ENCODE measurements around the gene SOX21.
"Not testable (repeated sequence)": the region's sequence is repeated elsewhere in the genome, so short reads cannot be mapped to it uniquely, and the experiment has no call there.

SOX21 gene

DNA sequence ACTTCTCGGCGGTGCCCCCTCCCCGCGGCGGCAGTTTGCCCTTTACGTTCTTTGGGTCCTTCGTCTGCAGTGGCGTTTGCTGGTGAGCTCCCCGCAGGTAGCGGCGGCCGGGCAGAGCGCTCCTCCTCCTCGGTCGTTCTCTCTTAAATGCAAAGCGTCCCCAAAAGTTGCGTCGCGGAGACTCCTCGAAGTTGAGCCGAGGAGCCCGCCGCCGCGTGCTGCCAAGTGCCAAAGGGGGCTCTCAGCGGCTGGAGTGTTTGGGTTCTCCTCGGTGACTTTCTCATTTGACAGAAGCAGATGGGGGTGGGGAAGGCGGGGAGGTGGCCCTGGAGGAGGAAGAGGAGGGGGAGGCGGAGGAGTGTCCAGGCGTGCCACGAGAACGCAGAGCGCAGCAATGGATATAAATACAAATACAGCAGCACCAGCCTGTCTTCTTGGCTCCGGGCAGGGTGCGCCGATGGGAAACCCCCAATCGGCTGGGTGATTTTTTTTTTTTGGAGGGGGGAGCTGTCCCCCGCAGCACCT is at the start of gene SOX21:
TSS of gene SOX21 (minus strand) at position 259 of the 525 bp plus-strand sequence. CDS start 496 bp downstream, outside the sequence.
- DNase-seq (ENCODE audit: low read depth in 2 of 3, low spot score in 2 of 3), result no peak

DNA sequence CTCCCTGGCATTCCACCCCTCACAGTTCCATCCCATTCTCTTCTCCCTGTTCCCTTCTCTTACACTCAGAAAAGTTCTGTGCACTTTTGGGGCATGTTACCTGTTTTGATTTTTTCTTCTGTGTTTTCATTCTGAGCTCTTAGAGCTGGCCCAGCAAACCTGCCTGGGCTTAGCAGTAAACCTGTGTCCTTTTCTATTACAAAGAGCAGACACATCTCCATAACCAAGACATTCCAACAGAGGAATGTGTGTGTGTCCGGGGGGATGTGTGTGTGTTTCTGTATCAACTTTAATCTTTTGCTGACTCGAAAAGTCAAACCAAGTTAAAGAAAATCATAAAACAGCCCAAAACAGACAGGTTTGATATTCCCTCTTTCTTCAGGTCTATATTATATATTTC is 49.1 kb upstream of the SOX21 start:
- no peak for DNase-seq (ENCODE audit: low read depth in 2 of 3, low spot score in 2 of 3)

DNA sequence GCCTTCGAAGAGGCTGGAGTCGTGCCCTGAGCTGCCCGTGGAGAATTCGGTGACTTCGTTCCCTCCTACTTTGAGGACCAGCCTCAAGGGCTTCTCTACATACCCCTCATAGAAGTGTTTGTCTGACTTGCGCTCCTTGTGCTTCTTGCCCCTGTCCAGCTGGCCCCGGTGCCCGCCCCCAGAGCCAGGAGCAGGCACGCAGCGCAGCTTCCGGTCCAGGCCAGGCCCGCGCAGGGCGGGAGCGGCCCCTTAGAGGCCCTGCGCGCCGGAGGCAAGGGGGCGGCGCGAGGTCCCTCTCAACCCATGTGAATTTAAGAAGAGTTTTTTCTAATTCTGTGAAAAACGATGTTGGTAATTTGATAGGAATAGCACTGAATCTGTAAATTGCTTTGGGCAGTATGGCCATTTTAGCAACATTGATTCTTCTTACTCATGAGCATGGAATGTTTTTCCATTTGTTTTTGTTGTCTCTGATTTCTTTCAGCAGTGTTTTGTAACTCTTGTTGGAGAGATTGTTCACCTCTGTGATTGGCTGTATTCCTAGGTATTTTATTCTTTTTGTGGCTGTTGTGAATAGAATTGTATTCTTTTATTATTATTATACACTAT is 46.9 kb upstream of the SOX21 start:
- no peak for DNase-seq (ENCODE audit: low read depth in 2 of 3, low spot score in 2 of 3)

DNA sequence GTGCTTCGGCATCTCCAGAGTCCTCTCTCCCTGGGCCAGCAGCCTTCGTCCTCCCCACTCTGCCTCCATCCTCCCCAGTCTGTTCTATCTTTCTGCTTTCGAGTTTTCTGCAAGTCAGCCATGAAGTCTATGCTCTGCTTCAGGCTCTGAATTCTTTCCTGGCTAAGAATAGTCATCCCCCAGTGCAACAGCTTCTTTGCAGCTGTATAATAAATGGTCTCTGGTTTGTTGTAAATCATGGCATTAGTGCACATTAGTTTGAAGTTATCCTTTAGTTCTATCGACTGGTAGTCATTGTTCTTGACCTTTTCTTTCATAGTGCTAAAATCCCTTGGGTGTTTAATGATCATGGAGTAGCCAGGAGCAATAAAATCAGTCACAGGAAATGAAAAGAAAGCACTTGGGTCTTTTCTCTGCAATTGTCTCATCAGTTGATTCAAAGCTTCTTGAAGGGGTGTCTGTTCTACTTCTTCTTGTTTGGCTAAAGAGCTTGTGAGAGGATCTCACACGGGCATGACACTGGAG is 46.2 kb upstream of the SOX21 start:
- DNase-seq (ENCODE audit: low read depth in 2 of 3, low spot score in 2 of 3), result no peak

DNA sequence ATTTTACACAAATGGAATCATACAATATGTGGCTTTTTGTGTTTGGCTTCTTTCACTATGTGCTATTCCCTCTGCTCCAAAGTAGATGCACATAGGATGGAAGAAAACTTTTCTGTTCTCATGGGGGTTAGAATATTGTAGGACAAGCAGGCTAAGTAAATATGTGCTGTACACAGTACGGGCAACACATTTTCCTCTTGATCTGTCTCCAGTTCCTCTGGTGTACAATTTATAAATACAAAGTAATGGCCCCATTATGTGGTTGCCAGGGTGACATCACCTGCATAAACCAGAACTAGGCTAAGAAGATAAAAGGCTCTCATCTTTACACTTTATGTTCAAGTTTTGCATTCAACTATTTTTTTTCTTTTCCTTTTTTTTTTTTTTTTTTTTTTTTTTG is 41.0 kb upstream of the SOX21 start:
- no peak for DNase-seq (ENCODE audit: low read depth in 2 of 3, low spot score in 2 of 3)

DNA sequence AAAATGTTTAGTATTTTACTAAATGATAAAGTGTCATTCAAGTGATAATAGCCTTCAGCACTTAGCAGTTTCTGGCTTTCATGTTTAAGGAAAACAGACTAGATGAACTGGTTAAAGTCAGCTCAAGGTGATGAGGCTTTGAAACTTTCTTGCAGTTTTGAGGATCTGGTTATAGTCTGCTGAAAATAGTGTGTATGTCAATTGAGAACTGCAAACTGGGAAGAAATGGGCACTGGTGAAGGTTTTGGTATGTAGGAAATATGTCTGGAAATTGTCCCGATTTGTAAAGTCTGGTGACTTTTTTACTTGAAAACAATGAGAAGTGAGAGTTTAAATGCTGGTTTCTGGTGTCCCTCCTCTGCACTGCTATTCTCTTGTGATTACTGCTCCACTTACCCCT is 36.8 kb upstream of the SOX21 start:
- DNase-seq (ENCODE audit: low read depth in 2 of 3, low spot score in 2 of 3), result no peak

DNA sequence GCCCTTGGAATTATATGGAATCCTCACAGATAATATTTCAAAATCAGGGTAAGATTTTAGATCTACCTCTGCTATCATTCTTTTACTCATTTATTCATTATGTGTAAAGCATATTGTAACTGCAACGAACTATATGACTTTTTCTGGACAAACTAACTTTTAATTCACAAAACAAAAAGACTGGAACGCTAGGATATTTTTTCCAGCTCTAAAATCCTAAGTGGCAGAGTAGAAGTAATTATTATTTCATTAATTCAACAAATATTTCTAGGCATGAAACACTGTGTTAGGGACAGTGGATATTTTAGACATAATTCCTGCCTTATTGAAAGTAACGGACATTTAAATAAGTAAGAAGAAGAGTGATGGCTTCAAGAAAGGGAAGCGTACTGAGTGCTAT is 26.9 kb upstream of the SOX21 start:
- DNase-seq (ENCODE audit: low read depth in 2 of 3, low spot score in 2 of 3), result no peak

DNA sequence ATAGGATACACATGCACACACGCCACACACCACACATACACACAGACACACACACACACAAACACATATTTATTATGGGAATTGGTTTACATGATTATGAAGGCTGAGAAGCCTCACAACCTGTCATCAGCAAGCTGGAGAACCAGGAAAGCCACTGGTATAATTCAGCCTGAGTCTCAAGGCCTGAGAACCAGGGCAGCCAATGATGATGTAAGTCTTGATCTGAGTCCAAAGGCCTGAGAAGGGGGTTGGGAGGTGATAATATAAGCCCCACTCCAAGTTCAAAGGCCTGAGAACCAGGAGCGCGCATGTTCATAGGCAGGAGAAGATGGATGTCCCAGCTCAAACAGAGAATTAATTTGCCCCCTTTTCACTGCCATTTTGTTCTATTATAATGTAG is 18.7 kb upstream of the SOX21 start:
- DNase-seq (ENCODE audit: low read depth in 2 of 3, low spot score in 2 of 3), result no peak

DNA sequence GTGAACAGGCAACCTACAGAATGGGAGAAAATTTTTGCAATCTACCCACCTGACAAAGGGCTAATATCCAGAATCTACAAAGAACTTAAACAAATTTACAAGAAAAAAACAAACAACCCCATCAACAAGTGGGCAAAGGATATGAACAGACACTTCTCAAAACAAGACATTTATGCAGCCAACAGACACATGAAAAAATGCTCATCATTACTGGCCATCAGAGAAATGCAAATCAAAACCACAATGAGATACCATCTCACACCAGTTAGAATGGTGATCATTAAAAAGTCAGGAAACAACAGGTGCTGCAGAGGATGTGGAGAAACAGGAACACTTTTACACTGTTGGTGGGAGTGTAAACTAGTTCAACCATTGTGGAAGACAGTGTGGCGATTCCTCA is 17.6 kb upstream of the SOX21 start:
- DNase-seq (ENCODE audit: low read depth in 2 of 3, low spot score in 2 of 3), result not testable (repeated sequence)

DNA sequence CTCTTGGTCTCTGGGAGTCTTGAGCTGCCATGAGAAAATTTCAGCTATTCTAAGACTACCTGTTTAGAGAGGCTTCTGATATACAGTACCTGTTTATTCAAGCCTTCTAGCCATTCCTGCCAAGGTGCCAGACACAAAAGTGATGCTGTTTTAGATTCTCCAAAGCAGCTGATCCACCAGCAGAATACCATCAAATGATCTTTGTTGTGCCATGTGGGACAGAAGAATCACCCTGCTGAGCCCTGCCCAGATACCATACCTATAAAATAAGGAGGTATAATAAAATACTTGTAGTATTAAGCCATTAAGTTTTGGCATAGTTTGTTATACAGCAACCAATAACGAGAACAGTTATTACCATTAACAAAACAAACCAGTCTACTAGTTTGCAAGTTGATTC is 14.1 kb upstream of the SOX21 start:
- no peak for DNase-seq (ENCODE audit: low read depth in 2 of 3, low spot score in 2 of 3)

DNA sequence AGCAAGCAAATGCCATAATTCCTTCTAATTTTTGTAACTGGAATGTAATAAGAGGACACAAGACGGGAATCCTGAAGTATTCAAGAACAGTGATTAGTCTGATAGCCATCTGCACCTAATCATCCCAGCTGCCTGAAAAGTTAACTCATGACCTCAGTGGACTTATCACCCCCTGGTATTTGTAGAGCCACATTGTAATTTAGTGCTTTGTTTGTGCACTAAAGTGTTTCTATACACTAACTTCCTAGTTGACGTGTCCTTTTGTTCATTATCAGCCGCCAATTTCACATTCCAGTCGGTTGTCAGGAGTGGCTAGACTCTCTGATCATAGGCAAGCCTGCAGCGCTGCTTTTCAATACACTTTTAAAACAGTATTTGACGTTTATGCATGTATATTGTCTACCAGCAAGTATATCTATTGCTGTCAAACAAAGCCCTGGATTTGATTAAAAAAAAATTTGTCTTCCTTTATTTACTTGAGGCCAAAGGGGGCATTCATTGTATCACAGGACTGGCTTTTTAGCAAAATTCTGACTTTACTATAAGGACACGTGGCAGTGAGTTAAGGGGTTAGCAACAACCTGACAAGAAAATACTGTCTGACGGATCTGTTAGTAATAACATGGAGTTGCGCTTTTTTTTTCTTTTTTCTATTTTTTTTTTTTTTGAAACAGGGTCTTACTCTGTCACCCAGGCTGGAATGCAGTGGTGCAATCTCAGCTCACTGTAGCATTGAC is 10.4 kb upstream of the SOX21 start:
- no peak for DNase-seq (ENCODE audit: low read depth in 2 of 3, low spot score in 2 of 3)

DNA sequence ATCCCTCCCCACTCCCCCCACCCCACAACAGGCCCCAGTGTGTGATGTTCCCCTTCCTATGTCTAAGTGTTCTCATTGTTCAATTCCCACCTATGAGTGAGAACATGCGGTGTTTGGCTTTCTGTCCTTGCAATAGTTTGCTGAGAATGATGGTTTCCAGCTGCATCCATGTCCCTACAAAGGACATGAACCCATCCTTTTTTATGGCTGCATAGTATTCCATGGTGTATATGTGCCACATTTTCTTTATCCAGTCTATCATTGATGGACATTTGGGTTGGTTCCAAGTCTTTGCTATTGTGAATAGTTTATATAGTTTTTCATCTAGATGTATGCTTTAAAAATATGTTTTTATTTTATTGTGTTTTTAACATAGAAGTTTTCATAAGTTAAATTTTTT is 6.4 kb upstream of the SOX21 start:
- DNase-seq (ENCODE audit: low read depth in 2 of 3, low spot score in 2 of 3), result not testable (repeated sequence)

DNA sequence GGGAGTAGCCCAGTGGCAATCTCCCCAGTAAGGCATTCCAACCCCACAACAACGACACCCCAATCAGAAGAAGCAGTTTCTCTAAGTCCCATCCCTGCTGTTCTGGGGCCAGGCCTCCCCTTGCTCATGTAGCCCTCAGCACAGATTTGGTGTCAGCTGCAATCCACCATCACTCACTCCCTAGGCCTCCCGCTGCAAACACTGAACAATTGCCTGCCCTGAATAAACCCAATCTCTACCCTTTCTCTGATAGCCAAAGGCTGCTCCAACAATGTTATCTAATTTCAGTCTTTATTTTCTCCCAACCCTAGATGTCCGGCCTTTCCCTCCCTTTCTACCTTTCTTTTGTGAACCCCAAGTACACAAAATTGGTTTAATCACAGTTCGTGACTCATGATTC is 5.6 kb upstream of the SOX21 start:
- no peak for DNase-seq (ENCODE audit: low read depth in 2 of 3, low spot score in 2 of 3)

DNA sequence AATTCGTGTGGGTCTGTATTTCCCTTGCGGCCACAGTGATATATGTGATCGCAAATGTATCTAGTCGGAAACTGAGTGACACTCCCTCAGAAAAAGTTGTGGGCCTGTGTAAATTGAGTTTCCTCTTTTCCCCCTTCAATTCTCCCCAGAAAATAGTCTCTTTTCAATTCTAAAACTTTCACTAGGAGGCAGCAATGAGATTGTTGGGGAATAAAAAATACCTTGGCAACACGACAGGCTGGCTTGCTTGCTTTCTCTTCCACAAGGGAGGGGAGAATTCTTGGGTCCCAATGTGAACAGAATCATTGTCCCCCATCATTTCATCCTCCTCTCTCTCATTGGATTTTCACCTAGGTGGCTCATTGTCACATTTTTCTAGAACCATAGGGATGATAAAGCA is 3.7 kb upstream of the SOX21 start:
- DNase-seq (ENCODE audit: low read depth in 2 of 3, low spot score in 2 of 3), result no peak

DNA sequence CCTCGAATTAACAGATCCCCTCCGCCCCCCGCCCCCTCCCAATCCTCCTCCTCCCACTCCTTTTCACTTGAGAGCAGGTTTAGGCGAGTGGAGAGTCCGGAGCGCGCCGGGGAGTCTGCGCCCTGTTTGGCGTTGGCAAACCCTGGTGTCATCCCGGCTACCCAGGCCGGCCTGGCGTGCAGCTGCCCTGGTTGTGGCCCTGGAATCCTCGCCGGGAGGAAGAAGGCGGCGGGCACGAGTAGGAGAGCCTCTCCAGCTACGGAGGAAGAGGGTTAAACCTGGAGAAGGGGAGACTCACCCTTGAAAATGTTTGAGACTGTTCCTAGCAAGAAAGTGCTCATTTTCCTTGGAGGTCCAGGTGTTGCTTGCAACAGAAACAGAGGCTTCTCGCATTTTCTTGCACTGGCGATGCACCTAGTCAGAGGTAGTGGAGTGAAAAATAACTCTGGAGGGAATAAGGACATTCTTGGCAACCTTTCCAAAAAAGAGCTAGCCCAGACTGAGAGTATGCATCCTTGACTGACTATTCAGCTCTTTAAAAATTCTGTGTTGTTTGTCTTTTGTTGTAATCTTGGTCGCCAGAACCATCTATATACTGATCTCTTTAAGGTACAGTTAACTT is 1.3 kb upstream of the SOX21 start:
- DNase-seq (ENCODE audit: low read depth in 2 of 3, low spot score in 2 of 3), result no peak

DNA sequence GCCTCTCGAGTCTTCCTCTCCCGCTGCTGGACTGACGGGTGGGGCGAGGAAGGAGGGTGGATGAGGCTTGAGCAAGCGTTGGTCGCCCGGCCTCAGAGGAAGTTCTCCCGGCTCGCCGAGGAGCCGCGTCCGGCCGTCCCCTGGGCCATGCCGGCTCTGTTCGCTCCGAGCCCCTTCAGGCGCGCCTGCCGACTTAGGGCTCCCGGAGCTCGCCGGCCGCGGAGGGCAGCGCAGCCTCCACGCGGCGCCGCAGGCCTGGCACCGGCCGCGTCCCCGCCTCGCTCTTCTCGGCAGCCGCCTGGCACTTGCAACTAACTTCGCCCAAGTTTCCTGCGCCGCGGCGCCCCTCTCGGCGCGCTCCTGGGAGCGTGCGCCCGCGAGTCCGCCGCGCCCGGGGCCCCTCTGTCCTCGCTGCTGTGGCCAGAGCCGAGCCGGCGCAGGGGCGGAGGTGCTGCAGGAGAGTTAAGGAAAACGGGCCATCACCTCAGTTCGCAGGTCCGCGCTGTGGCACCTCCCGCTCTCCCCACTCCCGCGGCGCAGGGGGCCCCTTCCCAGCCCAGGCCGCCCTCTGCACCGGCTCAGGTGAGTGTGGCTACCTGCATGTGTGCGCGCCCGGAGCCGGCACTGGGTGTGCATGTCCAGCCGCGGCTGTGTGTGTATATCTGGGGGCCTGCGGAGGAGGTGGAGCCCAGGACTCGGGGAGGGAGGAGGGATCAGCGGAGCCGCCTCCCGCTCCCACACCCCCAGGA is 641 bp upstream of the SOX21 start:
- DNase-seq (ENCODE audit: low read depth in 2 of 3, low spot score in 2 of 3), result no peak

DNA sequence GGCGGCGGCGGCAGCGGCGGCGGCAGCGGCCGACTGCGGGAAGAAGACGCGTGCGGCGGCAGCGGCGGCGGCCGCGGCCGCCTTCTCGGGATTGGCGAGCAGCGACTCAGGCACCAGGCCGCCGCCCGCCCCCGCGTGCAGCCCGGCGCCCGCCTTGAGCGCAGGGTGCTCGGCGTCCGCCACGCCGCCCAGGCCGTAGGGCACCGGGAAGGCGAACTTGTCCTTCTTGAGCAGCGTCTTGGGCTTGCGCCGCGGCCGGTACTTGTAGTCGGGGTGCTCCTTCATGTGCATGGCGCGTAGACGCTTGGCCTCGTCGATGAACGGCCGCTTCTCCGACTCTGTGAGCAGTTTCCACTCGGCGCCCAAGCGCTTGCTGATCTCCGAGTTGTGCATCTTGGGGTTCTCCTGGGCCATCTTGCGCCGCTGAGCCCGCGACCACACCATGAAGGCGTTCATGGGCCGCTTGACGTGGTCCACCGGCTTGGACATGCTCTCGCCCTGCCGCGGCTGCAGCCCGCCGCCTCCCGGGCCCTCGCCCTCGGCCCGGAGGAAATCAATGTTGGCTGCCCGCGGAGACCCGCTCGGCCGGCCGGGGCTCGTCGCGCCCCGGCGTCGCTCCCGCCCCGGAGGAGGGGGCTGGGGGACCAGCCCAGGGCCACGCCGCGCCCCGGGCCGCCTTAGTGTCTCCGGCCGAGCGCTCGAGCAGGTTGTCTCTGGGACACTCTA is 621 bp downstream of the SOX21 start:
- DNase-seq (ENCODE audit: low read depth in 2 of 3, low spot score in 2 of 3), result no peak

DNA sequence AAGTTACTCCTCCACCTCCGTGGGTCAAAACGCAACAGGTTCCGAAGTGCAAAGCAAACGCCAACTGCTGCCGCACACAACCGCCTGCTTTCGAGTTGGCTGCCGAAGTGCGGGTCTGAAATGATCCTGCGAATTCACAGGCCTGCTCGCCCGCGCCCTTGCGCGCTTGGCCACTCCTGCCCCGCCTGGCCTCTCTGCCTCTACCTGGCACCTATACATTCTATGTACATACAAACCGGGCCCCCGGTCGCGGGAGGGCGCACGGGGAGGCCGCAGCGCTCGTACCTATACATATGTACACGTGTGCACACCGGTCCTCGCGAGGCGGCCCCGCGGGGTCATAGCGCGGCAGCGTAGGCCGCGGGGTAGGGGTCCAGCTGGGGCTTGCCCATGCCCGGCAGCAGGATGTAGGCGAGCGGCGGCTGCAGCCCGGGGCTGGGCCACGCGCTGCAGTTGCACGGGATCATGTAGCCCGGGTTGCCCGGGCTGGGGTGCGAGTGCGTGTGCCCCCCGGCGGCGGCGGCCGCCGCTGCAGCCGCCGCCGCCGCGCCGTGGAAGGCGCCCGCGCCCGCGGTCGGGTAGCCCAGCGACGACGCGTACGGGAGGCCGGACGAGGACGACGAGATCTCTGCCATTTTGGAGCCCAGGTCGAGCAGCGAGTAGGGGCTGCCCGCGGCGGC is 1.3 kb downstream of the SOX21 start:
- DNase-seq (ENCODE audit: low read depth in 2 of 3, low spot score in 2 of 3), result no peak

DNA sequence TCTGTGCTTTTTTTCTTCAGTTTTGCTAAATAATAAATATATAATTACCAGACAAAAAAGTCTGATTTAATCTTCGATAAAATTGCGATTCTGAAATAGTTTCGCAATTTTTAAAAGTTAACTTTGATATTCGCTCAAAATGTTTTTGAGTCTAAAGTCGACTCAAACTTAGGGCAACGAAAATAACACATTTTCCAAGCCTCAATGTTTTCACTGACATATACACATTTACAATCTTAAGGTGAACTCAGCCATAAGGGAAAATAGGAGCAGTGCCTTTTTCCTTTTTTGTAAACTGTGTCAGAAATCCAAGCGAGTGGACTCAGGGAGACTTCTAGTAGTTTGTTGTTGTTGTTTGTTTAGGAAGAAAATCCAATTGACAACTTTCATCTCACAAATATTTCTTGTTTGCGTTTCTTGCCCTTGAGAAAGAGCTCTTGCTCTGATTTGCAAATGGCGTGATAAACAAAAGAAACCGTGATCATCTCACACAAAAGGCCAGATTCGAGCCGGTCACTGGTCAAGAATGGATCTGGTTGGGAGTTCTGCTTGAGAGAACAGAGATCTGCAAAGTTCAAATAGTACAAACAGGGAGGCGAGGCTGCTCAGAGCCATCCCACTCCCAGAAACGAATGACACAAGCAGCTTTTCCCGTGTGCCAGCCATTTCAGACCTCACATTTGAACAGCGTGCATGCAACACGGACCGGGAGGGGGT is 2.1 kb downstream of the SOX21 start:
- no peak for DNase-seq (ENCODE audit: low read depth in 2 of 3, low spot score in 2 of 3)

Measured in activated CD8-positive, alpha-beta memory T cell treated with anti-CD3 and anti-CD28 coated beads for 48 hours (primary cell).